ENCODE data around the gene RAD21L1. TPM values are rescaled to one million over a fixed set of nuclear protein-coding genes. Genes with fewer than 3 reads are reported as not detected.

The RAD21L1 gene
- total RNA-seq, 4 donors from 2014 or later: 0.39 TPM; not detected in 3

- 85 to 91% methylated on average over 25 to 29 of the region's 31 CpGs for WGBS, 2 donors
- H3K4me1 ChIP-seq: no peaks in the 10 kb centered on the region
- no peak for TF ChIP-seq EP300 (IDR thresholded peaks at IDR 0.05)
- no peak for TF ChIP-seq CTCF (IDR thresholded peaks at IDR 0.05)
- no peak for TF ChIP-seq POLR2A (IDR thresholded peaks at IDR 0.05)
- H3K9me3 ChIP-seq: no peaks in the 10 kb centered on the region
- H3K27me3 ChIP-seq: no peaks in the 10 kb centered on the region
- DNase-seq (ENCODE audit: low spot score in 2 of 2): no peak
- H3K36me3 ChIP-seq: peaks cover 0 to 20% (median 0%) of the 10 kb centered on the region in 3 donors
- H3K4me3 ChIP-seq: no peak overlapping the region
- H3K27ac ChIP-seq: no peak overlapping the region
These were observed 79.1 kb downstream of the RAD21L1 start for GRCh38 chr20:1304710-1305515.

Other genes starting within 250 kb of the RAD21L1 start
- under 1 TPM in 3 of 4 donors, not detected in 1; 0.30 to 0.66 (median 0.59) TPM for gene RSPO4, start 223.7 kb upstream of the RAD21L1 start, total RNA-seq
- gene PSMF1, start 107.4 kb upstream of the RAD21L1 start, total RNA-seq: 100 to 1,000 TPM in 2 of 4 donors, 10 to 100 TPM in 2; 70.2 to 140 (median 112) TPM
- gene TMEM74B, start 41.1 kb upstream of the RAD21L1 start, total RNA-seq: 10 to 100 TPM in 1 of 4 donors, 1 to 10 TPM in 2, under 1 TPM in 1; 0.44 to 12.4 (median 1.8) TPM
- gene C20orf202, start 22.6 kb upstream of the RAD21L1 start, total RNA-seq: under 1 TPM in 1 of 4 donors, not detected in 3; 0.59 TPM
- gene SNPH, start 40.2 kb downstream of the RAD21L1 start, total RNA-seq: 1 to 10 TPM; 4.5 to 7.4 (median 6.9) TPM
- gene SDCBP2, start 103.1 kb downstream of the RAD21L1 start, total RNA-seq: 1 to 10 TPM; 1.9 to 4.2 (median 2.9) TPM
- 100 to 1,000 TPM in 3 of 4 donors, 10 to 100 TPM in 1; 92.2 to 172 (median 130) TPM for gene FKBP1A, start 167.0 kb downstream of the RAD21L1 start, total RNA-seq
- 10 to 100 TPM; 31.0 to 71.4 (median 49.9) TPM for gene NSFL1C, start 240.8 kb downstream of the RAD21L1 start, total RNA-seq